ENCODE measurements around the gene FAM111A. TPM values are rescaled to one million over a fixed set of nuclear protein-coding genes. Genes with fewer than 3 reads are reported as not detected.

FAM111A gene
- total and polyA plus RNA-seq, 4 donors: 14.9 to 73.3 (median 39.4) TPM

DNA sequence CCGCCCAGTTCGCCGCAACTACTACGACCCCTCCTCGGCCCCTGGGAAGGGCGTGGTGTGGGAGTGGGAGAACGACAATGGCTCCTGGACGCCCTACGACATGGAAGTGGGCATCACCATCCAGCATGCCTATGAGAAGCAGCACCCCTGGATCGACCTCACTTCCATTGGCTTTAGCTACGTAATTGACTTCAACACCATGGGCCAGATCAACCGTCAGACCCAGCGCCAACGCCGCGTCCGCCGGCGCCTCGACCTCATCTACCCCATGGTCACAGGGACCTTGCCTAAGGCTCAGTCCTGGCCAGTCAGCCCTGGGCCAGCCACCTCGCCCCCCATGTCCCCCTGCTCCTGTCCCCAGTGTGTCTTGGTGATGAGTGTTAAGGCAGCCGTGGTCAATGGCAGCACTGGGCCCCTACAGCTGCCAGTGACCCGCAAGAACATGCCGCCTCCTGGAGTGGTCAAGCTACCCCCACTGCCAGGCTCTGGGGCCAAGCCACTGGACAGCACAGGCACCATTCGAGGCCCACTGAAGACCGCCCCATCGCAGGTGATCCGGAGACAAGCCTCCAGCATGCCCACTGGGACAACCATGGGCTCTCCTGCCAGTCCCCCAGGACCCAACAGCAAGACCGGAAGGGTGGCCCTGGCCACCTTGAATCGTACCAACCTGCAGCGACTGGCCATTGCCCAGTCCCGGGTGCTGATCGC lies 39.2 kb downstream of the FAM111A start:
- Histone ChIP-seq H3K27me3 (ENCODE audit: control insufficient read depth in 3 of 3, insufficient read depth in 3 of 3, low read length in 2 of 3) (no peaks in the 10 kb centered on the region), H3K27ac (ENCODE audit: low read depth in 1 of 2, low read length in 1 of 2) (no peak overlapping the region), H3K9ac (ENCODE audit: insufficient read depth in 1 of 2, low read length in 2 of 2) (no peak overlapping the region), H3K9me3 (ENCODE audit: control insufficient read depth in 4 of 4, insufficient read depth in 3 of 4, low read length in 3 of 4) (no peaks in the 10 kb centered on the region), H3K36me3 (ENCODE audit: control insufficient read depth in 4 of 4, insufficient read depth in 4 of 4, low read length in 4 of 4) (peaks cover 0 to 24% (median 18%) of the 10 kb centered on the region in 4 donors), H3K4me1 (ENCODE audit: control insufficient read depth in 5 of 5, insufficient read depth in 5 of 5, low read length in 5 of 5) (peaks cover 4 to 50% (median 39%) of the 10 kb centered on the region in 5 donors), H3K4me3 (no peak overlapping the region)
- 96 to 97% methylated on average over 33 of the region's 33 CpGs for WGBS, 2 donors
- ATAC-seq (ENCODE audit: insufficient read depth, low FRiP score) (no peak), DNase-seq (no peak)
- TF ChIP-seq, protein P1, sequence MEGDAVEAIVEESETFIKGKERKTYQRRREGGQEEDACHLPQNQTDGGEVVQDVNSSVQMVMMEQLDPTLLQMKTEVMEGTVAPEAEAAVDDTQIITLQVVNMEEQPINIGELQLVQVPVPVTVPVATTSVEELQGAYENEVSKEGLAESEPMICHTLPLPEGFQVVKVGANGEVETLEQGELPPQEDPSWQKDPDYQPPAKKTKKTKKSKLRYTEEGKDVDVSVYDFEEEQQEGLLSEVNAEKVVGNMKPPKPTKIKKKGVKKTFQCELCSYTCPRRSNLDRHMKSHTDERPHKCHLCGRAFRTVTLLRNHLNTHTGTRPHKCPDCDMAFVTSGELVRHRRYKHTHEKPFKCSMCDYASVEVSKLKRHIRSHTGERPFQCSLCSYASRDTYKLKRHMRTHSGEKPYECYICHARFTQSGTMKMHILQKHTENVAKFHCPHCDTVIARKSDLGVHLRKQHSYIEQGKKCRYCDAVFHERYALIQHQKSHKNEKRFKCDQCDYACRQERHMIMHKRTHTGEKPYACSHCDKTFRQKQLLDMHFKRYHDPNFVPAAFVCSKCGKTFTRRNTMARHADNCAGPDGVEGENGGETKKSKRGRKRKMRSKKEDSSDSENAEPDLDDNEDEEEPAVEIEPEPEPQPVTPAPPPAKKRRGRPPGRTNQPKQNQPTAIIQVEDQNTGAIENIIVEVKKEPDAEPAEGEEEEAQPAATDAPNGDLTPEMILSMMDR (IDR thresholded peaks at IDR 0.05; ENCODE audit: control extremely low read depth, extremely low read depth): no peak

DNA sequence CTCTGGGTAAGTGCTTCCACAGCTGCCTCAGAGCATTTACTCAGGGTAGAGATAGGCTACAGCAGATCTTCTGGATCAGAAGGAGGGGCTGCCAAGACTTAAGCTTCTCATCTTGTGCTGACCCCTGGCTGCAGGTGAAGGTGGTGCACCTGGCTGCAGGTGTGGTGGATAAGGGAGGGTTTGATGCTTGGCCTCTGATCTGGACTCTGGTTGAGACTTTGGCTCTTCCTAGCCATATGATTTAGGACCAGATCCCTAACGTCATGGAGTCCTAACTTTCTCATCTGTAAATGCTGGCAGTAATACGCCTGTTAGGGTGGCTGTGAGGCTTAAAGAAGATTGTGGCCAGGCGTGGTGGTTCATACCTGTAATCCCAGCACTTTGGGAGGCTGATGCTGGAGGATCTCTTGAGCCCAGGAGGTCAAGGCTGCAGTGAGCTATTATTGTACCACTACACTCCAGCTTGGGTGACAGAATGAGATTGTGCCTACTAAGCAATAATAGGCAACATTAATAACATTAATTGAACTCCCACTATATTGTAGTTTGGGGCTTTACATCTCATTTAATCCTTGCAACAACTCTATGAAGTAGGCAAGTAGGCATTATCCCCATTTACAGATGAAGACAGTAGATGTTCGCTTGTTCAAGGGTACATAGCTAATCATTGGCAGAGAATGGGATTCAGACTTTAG lies 39.9 kb downstream of the FAM111A start:
- H3K4me1 ChIP-seq (ENCODE audit: control insufficient read depth in 5 of 5, insufficient read depth in 5 of 5, low read length in 5 of 5): peaks cover 4 to 56% (median 37%) of the 10 kb centered on the region in 5 donors
- H3K36me3 ChIP-seq (ENCODE audit: control insufficient read depth in 4 of 4, insufficient read depth in 4 of 4, low read length in 4 of 4): peaks cover 0 to 24% (median 18%) of the 10 kb centered on the region in 4 donors
- H3K9ac ChIP-seq (ENCODE audit: insufficient read depth in 1 of 2, low read length in 2 of 2): no peak overlapping the region
- H3K9me3 ChIP-seq (ENCODE audit: control insufficient read depth in 4 of 4, insufficient read depth in 3 of 4, low read length in 3 of 4): no peaks in the 10 kb centered on the region
- H3K4me3 ChIP-seq: no peak overlapping the region
- 93 to 94% methylated on average over 4 of the region's 4 CpGs for WGBS, 2 donors
- TF ChIP-seq, protein P1 (IDR thresholded peaks at IDR 0.05; ENCODE audit: control extremely low read depth, extremely low read depth): peak; percentile 6
- no peaks in the 10 kb centered on the region for H3K27me3 ChIP-seq (ENCODE audit: control insufficient read depth in 3 of 3, insufficient read depth in 3 of 3, low read length in 2 of 3)
- DNase-seq: no peak
- H3K27ac ChIP-seq (ENCODE audit: low read depth in 1 of 2, low read length in 1 of 2): peak overlapping the region in 1 of 2 donors; percentile 22
- no peak for ATAC-seq (ENCODE audit: insufficient read depth, low FRiP score)

DNA sequence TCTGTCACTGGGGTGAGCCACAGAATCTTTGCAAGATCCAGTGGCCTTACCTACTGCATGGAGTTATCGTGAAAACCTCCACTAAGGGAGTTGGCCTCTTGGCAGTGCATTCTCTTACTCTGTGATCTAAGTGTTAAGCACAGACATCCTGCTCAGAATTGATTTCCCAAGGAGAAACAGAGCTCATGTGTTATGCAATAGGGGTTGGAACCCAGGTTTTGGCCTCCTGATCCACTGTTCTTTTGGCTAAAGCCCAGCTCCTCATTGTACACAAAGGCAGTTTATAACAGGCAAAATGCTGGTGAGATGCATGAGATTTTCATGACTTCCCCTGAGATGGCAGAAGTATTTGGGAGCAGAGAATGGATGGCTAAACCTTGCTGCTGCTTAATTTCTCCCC lies 41.1 kb downstream of the FAM111A start:
- peak overlapping the region in 1 of 2 donors; percentile 66 for H3K27ac ChIP-seq (ENCODE audit: low read depth in 1 of 2, low read length in 1 of 2)
- no peaks in the 10 kb centered on the region for H3K27me3 ChIP-seq (ENCODE audit: control insufficient read depth in 3 of 3, insufficient read depth in 3 of 3, low read length in 2 of 3)

More for the DNA sequence above, 41.1 kb downstream of the FAM111A start:
- TF ChIP-seq, protein P1 (IDR thresholded peaks at IDR 0.05; ENCODE audit: control extremely low read depth, extremely low read depth): no peak
- DNase-seq (peak in 2 of 3 donors; percentile 55 to 85), ATAC-seq (ENCODE audit: insufficient read depth, low FRiP score) (no peak)
- Histone ChIP-seq H3K36me3 (ENCODE audit: control insufficient read depth in 4 of 4, insufficient read depth in 4 of 4, low read length in 4 of 4) (peaks cover 0 to 30% (median 20%) of the 10 kb centered on the region in 4 donors), H3K9ac (ENCODE audit: insufficient read depth in 1 of 2, low read length in 2 of 2) (no peak overlapping the region), H3K4me1 (ENCODE audit: control insufficient read depth in 5 of 5, insufficient read depth in 5 of 5, low read length in 5 of 5) (peaks cover 4 to 67% (median 41%) of the 10 kb centered on the region in 5 donors), H3K9me3 (ENCODE audit: control insufficient read depth in 4 of 4, insufficient read depth in 3 of 4, low read length in 3 of 4) (no peaks in the 10 kb centered on the region), H3K4me3 (no peak overlapping the region)
- WGBS, 2 donors: 59 to 86% methylated on average over 1 of the region's 1 CpG

Data from lung (tissue), 12 donors.